Panc1 (cell line): ENCODE results near the gene CNIH1. TPM values are rescaled to one million over a fixed set of nuclear protein-coding genes. Genes with fewer than 3 reads are reported as not detected.

Experiments
- ATAC-seq: fragments of 200-7000 bp; cut with Tn5 transposase; 2 replicates; pipeline ENCODE4 v1.9.1; 2020; ENCODE audit warnings: mild to moderate bottlenecking, moderate library complexity
- BruUV-seq: library from RNA; stranded (reverse); fragments of 400-500 nt; replicated peaks from 2 replicates; lab custom pipeline; 2021; lab: Mats Ljungman, UMichigan
- CTCF ChIA-PET: fragments of 300-600 bp; sonication (Branson Sonifier 250); formaldehyde crosslinking; loops from one replicate; lab custom pipeline; 2022; ENCODE audit warnings: antibody characterized with exemption; lab: Charles Lee
- POLR2A ChIA-PET: fragments of 300-600 bp; sonication (Branson Sonifier 250); formaldehyde crosslinking; loops from one replicate; lab custom pipeline; 2022; ENCODE audit warnings: antibody characterized with exemption; lab: Charles Lee
- DNase-seq: peaks from one replicate; pipeline ENCODE4 v3.0.0-alpha.2; 2010; ENCODE audit warnings: low read depth, low spot score
- H3K27ac ChIP-seq: 2 replicates; pipeline ENCODE4 v1.5.1; 2011; ENCODE audit warnings: mild to moderate bottlenecking, low read length, inconsistent platforms
- H3K27me3 ChIP-seq: fragments of 200-500 bp; sonication (Bioruptor generic); 2 replicates; pipeline ENCODE4 v1.6.0; 2014; ENCODE audit warnings: low read length, inconsistent platforms; ENCODE audit not compliant: control insufficient read depth, insufficient read depth
- H3K36me3 ChIP-seq: fragments of 200-500 bp; sonication (Bioruptor generic); 2 replicates; pipeline ENCODE4 v1.5.1; 2014; ENCODE audit warnings: inconsistent platforms, mild to moderate bottlenecking, low read length, moderate library complexity; ENCODE audit not compliant: control insufficient read depth, insufficient read depth
- H3K4me1 ChIP-seq: 2 replicates; pipeline ENCODE4 v1.5.1; 2011; ENCODE audit warnings: inconsistent platforms, mild to moderate bottlenecking, low read length, moderate library complexity; ENCODE audit not compliant: control insufficient read depth, insufficient read depth
- H3K4me3 ChIP-seq, 2 experiments: 2 replicates each; pipeline ENCODE4 v1.5.1; 2011 to 2012; ENCODE audit warnings: low read depth in 2 of 2, low read length in 2 of 2, mild to moderate bottlenecking in 2 of 2, inconsistent platforms in 1 of 2, moderate library complexity in 1 of 2
- H3K9me3 ChIP-seq: fragments of 200-500 bp; sonication (Bioruptor generic); 2 replicates; pipeline ENCODE4 v1.5.1; 2014; ENCODE audit warnings: low read depth, mild to moderate bottlenecking, inconsistent platforms, low read length, moderate library complexity; ENCODE audit not compliant: control insufficient read depth, insufficient read depth
- CTCF ChIP-seq: fragments of 450-650 bp; IDR thresholded peaks from 2 replicates; pipeline ENCODE4 v1.5.1; 2017; ENCODE audit warnings: mild to moderate bottlenecking
- POLR2AphosphoS5 ChIP-seq: IDR thresholded peaks from 2 replicates; pipeline ENCODE4 v1.6.1; 2012; ENCODE audit warnings: mild to moderate bottlenecking, low read depth, low read length, moderate library complexity
- REST ChIP-seq, 2 experiments: IDR thresholded peaks; 2 replicates each; pipeline ENCODE4 v1.6.1; 2011 to 2012; ENCODE audit warnings: low read depth in 2 of 2, control low read depth in 1 of 2, low read length in 1 of 2, mild to moderate bottlenecking in 1 of 2, moderate library complexity in 1 of 2; ENCODE audit not compliant: insufficient read depth in 1 of 2
- SIN3A ChIP-seq: IDR thresholded peaks from 2 replicates; pipeline ENCODE4 v1.6.1; 2012; ENCODE audit warnings: low read depth, mild to moderate bottlenecking, low read length, moderate library complexity, borderline replicate concordance; ENCODE audit not compliant: insufficient read depth
- TCF7L2 ChIP-seq: IDR thresholded peaks from 2 replicates; pipeline ENCODE4 v1.6.1; 2011; ENCODE audit warnings: mild to moderate bottlenecking, low read depth, low read length, inconsistent platforms
- in situ Hi-C: cut with HindIII; loops from 2 replicates; pipeline ENCODE4 v1.10.0; 2016; ENCODE audit warnings: low sequenced_read_pairs, low pct_unique_long_range_greater_than_20kb
- intact Hi-C: fragments of 100-400 bp; cut with micrococcal nuclease; formaldehyde crosslinking; loops from one replicate; pipeline ENCODE4 v1.10.0; 2022; ENCODE audit not compliant: unreplicated experiment
- total RNA-seq: library from RNA; stranded (reverse); gene quantifications from one replicate; pipeline ENCODE4 v1.2.1, GENCODE V29; 2021; ENCODE audit not compliant: unreplicated experiment

CNIH1 gene
- total RNA-seq, 1 experiment from 2014 or later: 83.7 TPM

GRCh38 chr14:54447231-54447692 is 6.1 kb upstream of the CNIH1 start:
- H3K36me3 ChIP-seq: no peaks in the 10 kb centered on the region
- no peaks in the 10 kb centered on the region; the same call in 1 of the 2 replicates for H3K4me1 ChIP-seq
- intact Hi-C loops (no loop called here), in situ Hi-C loops (no loop called here)
- no peak for TF ChIP-seq TCF7L2
- no peak for TF ChIP-seq REST (IDR thresholded peaks at IDR 0.05; ENCODE audit: insufficient read depth in 1 of 2, low read depth in 2 of 2, low read length in 1 of 2)
- TF ChIP-seq POLR2AphosphoS5: no peak
- no peak for TF ChIP-seq SIN3A
- no peak for TF ChIP-seq CTCF
- H3K9me3 ChIP-seq: no peaks in the 10 kb centered on the region
- no peak overlapping the region for H3K27ac ChIP-seq
- POLR2A ChIA-PET: no interaction called here
- H3K4me3 ChIP-seq: no peak overlapping the region
- no TSS peak for BruUV-seq
- CTCF ChIA-PET: interaction anchor here (0.7 kb wide), 1 partner anchor 21 kb away, joined by 12 read pairs; no protein-coding TSS in a partner anchor
- no peak for DNase-seq
- H3K27me3 ChIP-seq: no peaks in the 10 kb centered on the region
- no peak for ATAC-seq

- in situ Hi-C loops: no loop called here
- ChIA-PET POLR2A (no interaction called here), CTCF (interaction anchor here (0.7 kb wide), 1 partner anchor 20 kb away, joined by 12 read pairs; no protein-coding TSS in a partner anchor)
Observed at GRCh38 chr14:54446161-54446693, 5.1 kb upstream of the CNIH1 start.

More at GRCh38 chr14:54446161-54446693, 5.1 kb upstream of the CNIH1 start:
- Histone ChIP-seq H3K27ac (no peak overlapping the region), H3K9me3 (no peaks in the 10 kb centered on the region), H3K36me3 (no peaks in the 10 kb centered on the region), H3K4me1 (no peaks in the 10 kb centered on the region; the same call in 1 of the 2 replicates), H3K4me3 (no peak overlapping the region), H3K27me3 (no peaks in the 10 kb centered on the region)
- no peak for TF ChIP-seq POLR2AphosphoS5
- TF ChIP-seq SIN3A: no peak
- TF ChIP-seq CTCF: no peak
- TF ChIP-seq REST (IDR thresholded peaks at IDR 0.05; ENCODE audit: insufficient read depth in 1 of 2, low read depth in 2 of 2, low read length in 1 of 2): no peak
- no peak for TF ChIP-seq TCF7L2
- ATAC-seq (no peak), DNase-seq (no peak)
- intact Hi-C loops: no loop called here
- BruUV-seq: no TSS peak
